HepG2 (cell line): Measurements from ENCODE around the gene FCER1G. TPM values are rescaled to one million over a fixed set of nuclear protein-coding genes. Genes with fewer than 3 reads are reported as not detected.

Experiments
- ATAC-seq: fragments of 200-7000 bp; cut with Tn5 transposase; 3 replicates; pipeline ENCODE4 v1.9.1; 2020; ENCODE audit warnings: mild to moderate bottlenecking, moderate library complexity
- BruUV-seq: library from RNA; stranded (reverse); fragments of 400-500 nt; replicated peaks from 2 replicates; lab custom pipeline; 2021; lab: Mats Ljungman, UMichigan
- CTCF ChIA-PET: fragments of 300-600 bp; formaldehyde crosslinking; extraction: SDS; loops from one replicate; lab custom pipeline; 2021; ENCODE audit warnings: low total read pairs, inconsistent platforms, low intra/inter-chr PET ratio; lab: Yijun Ruan, JAX
- POLR2A ChIA-PET: fragments of 350-600 bp; sonication (Branson Sonifier 250); formaldehyde crosslinking; loops from one replicate; lab custom pipeline; 2020; ENCODE audit warnings: antibody characterized with exemption, inconsistent platforms; lab: Yijun Ruan, JAX
- DNase-seq: peaks from one replicate; pipeline ENCODE4 v3.0.0-alpha.2; 2015; ENCODE audit warnings: low spot score
- FAIRE-seq: peaks from 3 replicates; lab custom pipeline; 2011; peaks lifted over from hg19 to GRCh38; lab: Jason Lieb, UNC
- H2AFZ ChIP-seq: one replicate; pipeline ENCODE4 v1.6.1; 2011; ENCODE audit warnings: low read length, inconsistent platforms
- H3K27ac ChIP-seq: fragments of 300-600 bp; 3 replicates; pipeline ENCODE4 v1.8.0; 2011; ENCODE audit warnings: mixed run types, mild to moderate bottlenecking, mixed read lengths, low read length, inconsistent platforms; ENCODE audit not compliant: insufficient read depth; ENCODE audit errors: extremely low read length
- H3K27me3 ChIP-seq, 2 experiments: fragments of 200-600 bp in 1 of 2; 2 replicates in 1 of 2; 3 replicates in 1 of 2; pipeline versions ENCODE4 v1.6.0 to v1.8.0; 2011; ENCODE audit warnings: low read length in 2 of 2, mild to moderate bottlenecking in 2 of 2, moderate library complexity in 2 of 2, inconsistent platforms in 1 of 2; ENCODE audit not compliant: insufficient read depth in 2 of 2, control insufficient read depth in 1 of 2
- H3K36me3 ChIP-seq, 2 experiments: fragments of 200-600 bp in 1 of 2; replicated peaks in 1 of 2; 2 replicates in 1 of 2; 3 replicates in 1 of 2; pipeline versions ENCODE4 v1.5.1 to v1.8.0; 2011; ENCODE audit warnings: low read length in 2 of 2, inconsistent platforms in 1 of 2; ENCODE audit not compliant: insufficient read depth in 2 of 2, control insufficient read depth in 1 of 2
- H3K4me1 ChIP-seq: 2 replicates; pipeline ENCODE4 v1.5.1; 2012; ENCODE audit warnings: low read length, inconsistent platforms; ENCODE audit not compliant: insufficient read depth
- H3K4me2 ChIP-seq: 2 replicates; pipeline ENCODE4 v1.6.0; 2011; ENCODE audit warnings: low read depth, low read length, inconsistent platforms
- H3K4me3 ChIP-seq, 3 experiments: fragments of 200-600 bp in 1 of 3; sonication (generic), shearing (Covaris generic) in 1 of 3; replicated peaks in 1 of 3; 2 replicates each; pipeline ENCODE4 v1.5.1; 2011 to 2016; ENCODE audit warnings: low read length in 3 of 3, inconsistent platforms in 2 of 3, low read depth in 2 of 3, mild to moderate bottlenecking in 2 of 3, control low read depth in 1 of 3, mixed read lengths in 1 of 3; ENCODE audit not compliant: insufficient read depth in 1 of 3
- H3K79me2 ChIP-seq: one replicate; pipeline ENCODE4 v1.6.1; 2011; ENCODE audit warnings: low read length, inconsistent platforms; ENCODE audit not compliant: insufficient read depth
- H3K9ac ChIP-seq: 2 replicates; pipeline ENCODE4 v1.6.0; 2011; ENCODE audit warnings: mild to moderate bottlenecking, low read depth, low read length, inconsistent platforms; ENCODE audit not compliant: insufficient read depth
- H3K9me3 ChIP-seq: 2 replicates; pipeline ENCODE4 v1.5.1; 2012; ENCODE audit warnings: mild to moderate bottlenecking, low read length
- H4K20me1 ChIP-seq: 2 replicates; pipeline ENCODE4 v1.6.0; 2011; ENCODE audit warnings: inconsistent platforms, mild to moderate bottlenecking, low read length, moderate library complexity; ENCODE audit not compliant: insufficient read depth
- CBFB ChIP-seq: sonication (generic); formaldehyde crosslinking; IDR thresholded peaks from 2 replicates; pipeline ENCODE4 v1.4.0; 2020; ENCODE audit warnings: missing genetic modification reagents
- FOSL2 ChIP-seq: sonication (generic); formaldehyde crosslinking; IDR thresholded peaks from 2 replicates; pipeline ENCODE4 v1.4.0; 2020; ENCODE audit warnings: missing genetic modification reagents
- KLF12 ChIP-seq: sonication (generic); formaldehyde crosslinking; IDR thresholded peaks from 2 replicates; pipeline ENCODE4 v1.4.0; 2020; ENCODE audit warnings: missing genetic modification reagents, borderline replicate concordance
- ZBTB3 ChIP-seq: sonication (generic); formaldehyde crosslinking; IDR thresholded peaks from 2 replicates; pipeline ENCODE4 v1.4.0; 2020; ENCODE audit warnings: low read depth, mild to moderate bottlenecking, moderate library complexity, missing genetic modification reagents, borderline replicate concordance
- ZGPAT ChIP-seq: IDR thresholded peaks from 2 replicates; pipeline ENCODE4 v1.6.1; 2016; ENCODE audit warnings: mild to moderate bottlenecking
- ZNF138 ChIP-seq: sonication (generic); formaldehyde crosslinking; IDR thresholded peaks from 2 replicates; pipeline ENCODE4 v1.5.0; 2020; ENCODE audit warnings: mild to moderate bottlenecking, low read depth, missing genetic modification reagents
- ZNF20 ChIP-seq: sonication (generic); formaldehyde crosslinking; IDR thresholded peaks from 2 replicates; pipeline ENCODE4 v1.4.0; 2020; ENCODE audit warnings: mild to moderate bottlenecking, moderate library complexity, missing genetic modification reagents
- WGBS: methylation state at CpG from one replicate; pipeline ENCODE4 v1.1.6; 2017; ENCODE audit warnings: low lambda C conversion rate; 5-methylcytosine and 5-hydroxymethylcytosine counted together
- in situ Hi-C: cut with HindIII; loops from 2 replicates; pipeline ENCODE4 v1.10.0; 2017; ENCODE audit warnings: low pct_unique_long_range_greater_than_20kb; ENCODE audit not compliant: extremely low pct_ligation_motif_present
- intact Hi-C: fragments of 100-400 bp; cut with micrococcal nuclease; formaldehyde crosslinking; loops from one replicate; pipeline ENCODE4 v1.10.0; 2022; ENCODE audit not compliant: unreplicated experiment
- polyA plus RNA-seq, 8 experiments: library from polyadenylated mRNA; depleted of rRNA in 3 of 8; stranded (reverse) in 7 of 8; unstranded in 1 of 8; fragments of >200 nt; fragmentation: Illumina TruSeq in 4 of 8; extraction: Trizol in 4 of 8; gene quantifications; 2 replicates each; pipeline versions ENCODE4 v1.2.1 to v1.2.3, GENCODE V29; 2011 to 2016; ENCODE audit warnings: low read depth in 4 of 8, missing spikeins in 1 of 8, mixed read lengths in 1 of 8; ENCODE audit not compliant: insufficient read depth in 1 of 8
- total RNA-seq, 5 experiments: library from RNA; depleted of rRNA; stranded (reverse); fragments of >200 nt; fragmentation: Illumina TruSeq; extraction: Trizol; gene quantifications; 2 replicates each; pipeline ENCODE4 v1.2.3, GENCODE V29; 2016; ENCODE audit warnings: low read depth in 1 of 5
- TF ChIP-seq, protein P1 (sequence below): sonication (generic); formaldehyde crosslinking; IDR thresholded peaks from 2 replicates; pipeline ENCODE4 v1.4.0; 2020; ENCODE audit warnings: low read depth, mild to moderate bottlenecking, missing genetic modification reagents
- TF ChIP-seq, protein P2 (sequence below): sonication (generic); formaldehyde crosslinking; IDR thresholded peaks from 2 replicates; pipeline ENCODE4 v1.4.0; 2020; ENCODE audit warnings: missing genetic modification reagents

FCER1G gene
- total and polyA plus RNA-seq, 2 of the 13 experiments (the other 11 are each of a cell fraction or from before 2014, with no cell fraction given), result 1.3 to 6.4 TPM

DNA sequence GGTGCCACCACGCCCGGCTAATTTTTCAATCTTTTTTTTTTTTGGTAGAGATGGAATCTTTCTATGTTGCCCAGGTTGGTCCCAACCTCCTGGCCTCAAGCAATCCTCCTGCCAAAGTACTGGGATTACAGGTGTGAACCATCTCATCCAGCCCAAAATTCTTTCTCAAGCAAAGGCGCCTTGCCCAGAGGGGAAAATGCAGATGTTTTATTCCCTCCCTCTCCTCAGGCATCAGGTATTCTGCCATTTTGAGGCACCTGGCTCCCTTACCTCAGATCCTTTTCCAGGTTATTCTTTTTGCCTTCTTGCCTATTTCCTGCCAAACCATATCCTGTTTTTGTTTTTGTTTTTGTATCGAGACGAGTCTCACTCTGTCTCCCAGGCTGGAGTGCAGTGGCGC, 26.7 kb upstream of the FCER1G start:
- BruUV-seq, result no TSS peak
- no peak overlapping the region for H3K4me2 ChIP-seq
- ATAC-seq, result no peak
- intact Hi-C loops, result no loop called here
- WGBS, result 74% methylated on average over 6 of the region's 6 CpGs
- H4K20me1 ChIP-seq, result no peaks in the 10 kb centered on the region
- H2AFZ ChIP-seq, result no peak overlapping the region
- FAIRE-seq, result no peak
- H3K36me3 ChIP-seq, result no peaks in the 10 kb centered on the region; a peak in 1 of 5 replicates
- H3K9me3 ChIP-seq, result no peaks in the 10 kb centered on the region
- no peaks in the 10 kb centered on the region for H3K27me3 ChIP-seq
- H3K27ac ChIP-seq, result no peak overlapping the region
- no peak overlapping the region for H3K4me3 ChIP-seq
- in situ Hi-C loops, result no loop called here
- peaks cover 19% of the 10 kb centered on the region for H3K4me1 ChIP-seq
- POLR2A ChIA-PET, result no interaction called here
- CTCF ChIA-PET, result no interaction called here
- TF ChIP-seq KLF12 (CRISPR knock-in tag) (no peak), ZNF138 (CRISPR knock-in tag) (no peak), FOSL2 (CRISPR knock-in tag) (no peak), ZBTB3 (CRISPR knock-in tag) (no peak), CBFB (CRISPR knock-in tag) (no peak), ZNF20 (CRISPR knock-in tag) (no peak), ZGPAT (no peak)
- TF ChIP-seq, protein P1, sequence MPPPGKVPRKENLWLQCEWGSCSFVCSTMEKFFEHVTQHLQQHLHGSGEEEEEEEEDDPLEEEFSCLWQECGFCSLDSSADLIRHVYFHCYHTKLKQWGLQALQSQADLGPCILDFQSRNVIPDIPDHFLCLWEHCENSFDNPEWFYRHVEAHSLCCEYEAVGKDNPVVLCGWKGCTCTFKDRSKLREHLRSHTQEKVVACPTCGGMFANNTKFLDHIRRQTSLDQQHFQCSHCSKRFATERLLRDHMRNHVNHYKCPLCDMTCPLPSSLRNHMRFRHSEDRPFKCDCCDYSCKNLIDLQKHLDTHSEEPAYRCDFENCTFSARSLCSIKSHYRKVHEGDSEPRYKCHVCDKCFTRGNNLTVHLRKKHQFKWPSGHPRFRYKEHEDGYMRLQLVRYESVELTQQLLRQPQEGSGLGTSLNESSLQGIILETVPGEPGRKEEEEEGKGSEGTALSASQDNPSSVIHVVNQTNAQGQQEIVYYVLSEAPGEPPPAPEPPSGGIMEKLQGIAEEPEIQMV (CRISPR knock-in tag), result no peak
- TF ChIP-seq, protein P2, sequence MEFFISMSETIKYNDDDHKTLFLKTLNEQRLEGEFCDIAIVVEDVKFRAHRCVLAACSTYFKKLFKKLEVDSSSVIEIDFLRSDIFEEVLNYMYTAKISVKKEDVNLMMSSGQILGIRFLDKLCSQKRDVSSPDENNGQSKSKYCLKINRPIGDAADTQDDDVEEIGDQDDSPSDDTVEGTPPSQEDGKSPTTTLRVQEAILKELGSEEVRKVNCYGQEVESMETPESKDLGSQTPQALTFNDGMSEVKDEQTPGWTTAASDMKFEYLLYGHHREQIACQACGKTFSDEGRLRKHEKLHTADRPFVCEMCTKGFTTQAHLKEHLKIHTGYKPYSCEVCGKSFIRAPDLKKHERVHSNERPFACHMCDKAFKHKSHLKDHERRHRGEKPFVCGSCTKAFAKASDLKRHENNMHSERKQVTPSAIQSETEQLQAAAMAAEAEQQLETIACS (CRISPR knock-in tag), result no peak
- no peaks in the 10 kb centered on the region for H3K79me2 ChIP-seq
- H3K9ac ChIP-seq, result no peak overlapping the region
- DNase-seq, result no peak
